Fibroblast of the aortic adventitia (primary cell): ENCODE measurements around the gene TJAP1. TPM values are rescaled to one million over a fixed set of nuclear protein-coding genes. Genes with fewer than 3 reads are reported as not detected.

ENCODE experiments used
- DNase-seq: peaks from one replicate; pipeline ENCODE4 v3.0.0-alpha.2; 2010; ENCODE audit warnings: low read depth
- H3K4me3 ChIP-seq: 2 replicates; pipeline ENCODE4 v1.5.1; 2011; ENCODE audit warnings: low read depth, mild to moderate bottlenecking, control low read depth, low read length, moderate library complexity
- total RNA-seq: library from RNA; depleted of rRNA; stranded (reverse); fragments of >200 nt; gene quantifications from 2 replicates; pipeline ENCODE4 v1.2.3, GENCODE V29; 2012; ENCODE audit warnings: low replicate concordance
- TF ChIP-seq, protein P1 (sequence below): IDR thresholded peaks from 2 replicates; pipeline ENCODE4 v1.5.1; 2011; ENCODE audit warnings: mild to moderate bottlenecking, low read length, control low read depth, inconsistent platforms; ENCODE audit not compliant: insufficient read depth

The TJAP1 gene
- total RNA-seq, 1 donor: 14.2 TPM

DNA sequence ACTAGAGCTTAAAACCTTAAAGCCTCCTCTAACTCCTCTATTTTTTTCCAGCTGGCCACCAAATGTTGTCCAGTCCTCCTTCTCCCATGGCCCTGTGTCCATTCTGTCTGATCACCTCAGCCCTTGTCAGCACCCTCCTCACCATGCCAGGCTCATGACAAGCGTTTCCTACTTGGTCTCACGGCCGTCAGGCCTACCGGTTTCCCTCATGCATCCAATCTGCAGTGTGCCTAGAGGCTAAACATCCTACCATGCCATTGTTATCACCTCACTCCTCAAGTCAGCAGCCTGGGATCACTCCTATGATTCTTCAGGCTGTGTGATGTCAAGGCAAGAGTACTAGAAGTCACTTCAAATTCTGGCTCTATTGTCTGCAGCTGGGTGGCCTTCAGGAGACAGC is 9.6 kb upstream of the TJAP1 start:
- TF ChIP-seq, protein P1, sequence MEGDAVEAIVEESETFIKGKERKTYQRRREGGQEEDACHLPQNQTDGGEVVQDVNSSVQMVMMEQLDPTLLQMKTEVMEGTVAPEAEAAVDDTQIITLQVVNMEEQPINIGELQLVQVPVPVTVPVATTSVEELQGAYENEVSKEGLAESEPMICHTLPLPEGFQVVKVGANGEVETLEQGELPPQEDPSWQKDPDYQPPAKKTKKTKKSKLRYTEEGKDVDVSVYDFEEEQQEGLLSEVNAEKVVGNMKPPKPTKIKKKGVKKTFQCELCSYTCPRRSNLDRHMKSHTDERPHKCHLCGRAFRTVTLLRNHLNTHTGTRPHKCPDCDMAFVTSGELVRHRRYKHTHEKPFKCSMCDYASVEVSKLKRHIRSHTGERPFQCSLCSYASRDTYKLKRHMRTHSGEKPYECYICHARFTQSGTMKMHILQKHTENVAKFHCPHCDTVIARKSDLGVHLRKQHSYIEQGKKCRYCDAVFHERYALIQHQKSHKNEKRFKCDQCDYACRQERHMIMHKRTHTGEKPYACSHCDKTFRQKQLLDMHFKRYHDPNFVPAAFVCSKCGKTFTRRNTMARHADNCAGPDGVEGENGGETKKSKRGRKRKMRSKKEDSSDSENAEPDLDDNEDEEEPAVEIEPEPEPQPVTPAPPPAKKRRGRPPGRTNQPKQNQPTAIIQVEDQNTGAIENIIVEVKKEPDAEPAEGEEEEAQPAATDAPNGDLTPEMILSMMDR: no peak
- H3K4me3 ChIP-seq: no peak overlapping the region
- DNase-seq: no peak

DNA sequence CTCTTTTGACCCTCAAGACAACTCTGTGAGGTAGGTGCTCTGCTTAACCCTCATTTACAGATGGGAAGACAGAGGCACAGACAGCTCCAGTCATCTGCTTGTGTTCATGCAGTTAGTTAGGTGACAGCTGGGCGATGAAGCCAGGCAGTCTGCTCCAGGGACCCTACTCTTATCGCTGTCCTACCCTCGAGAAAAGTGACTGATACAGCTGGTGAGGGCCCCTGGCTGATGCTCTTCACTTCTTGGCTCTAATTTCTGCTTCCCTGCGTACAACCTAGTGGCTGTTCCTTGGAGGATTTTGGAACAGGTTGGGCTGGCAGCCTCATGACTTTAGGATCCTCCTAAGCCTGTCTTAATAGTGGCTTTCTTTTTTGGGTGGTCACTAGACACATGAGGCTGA is 9.1 kb upstream of the TJAP1 start:
- TF ChIP-seq, protein P1: no peak
- no peak for DNase-seq
- no peak overlapping the region for H3K4me3 ChIP-seq

DNA sequence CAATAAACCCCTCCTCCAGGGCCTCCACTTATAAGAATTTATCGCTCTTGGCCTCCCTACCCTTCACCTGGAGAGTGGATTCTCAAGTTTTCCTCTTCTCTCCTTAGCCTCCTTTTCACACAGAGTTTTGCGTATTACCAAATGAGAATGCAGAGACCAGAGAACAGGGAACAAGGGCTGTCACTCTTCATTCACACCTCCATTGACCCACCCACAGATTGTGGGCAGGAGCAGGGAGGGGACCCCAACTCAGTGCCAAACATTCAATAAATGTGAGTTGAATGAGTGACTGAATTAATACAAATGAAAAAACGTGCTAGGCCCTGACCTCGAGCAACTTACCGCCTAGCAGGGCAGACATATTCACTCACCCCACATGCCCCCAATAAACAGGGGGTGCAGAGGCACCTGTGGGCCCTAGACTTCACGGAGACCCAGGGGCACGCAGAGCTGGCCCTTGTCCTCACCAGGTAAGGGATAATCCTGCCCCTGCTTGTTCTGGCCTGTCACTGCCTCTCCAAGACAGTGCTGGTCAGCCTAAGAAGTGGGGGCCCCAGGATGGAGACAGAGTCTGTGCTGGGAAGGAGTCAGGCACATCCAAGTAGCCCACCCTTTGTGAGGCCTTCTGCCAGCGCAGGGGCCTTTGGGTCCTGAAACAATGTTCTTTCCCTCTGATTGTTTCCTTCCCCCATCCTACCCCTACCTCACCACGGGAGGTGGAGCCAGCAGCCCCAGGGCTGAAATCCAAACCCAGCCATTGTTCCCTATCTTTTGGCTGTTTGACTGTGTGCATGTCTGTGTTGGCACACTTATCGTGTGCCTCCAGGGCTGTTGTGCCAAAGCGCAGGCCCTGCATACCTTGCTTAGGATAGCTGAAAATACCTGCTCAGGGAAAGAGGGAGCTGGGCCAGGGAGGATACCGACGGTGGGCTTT is 8.4 kb upstream of the TJAP1 start:
- TF ChIP-seq, protein P1: no peak
- no peak for DNase-seq
- no peak overlapping the region for H3K4me3 ChIP-seq

- TF ChIP-seq, protein P1: no peak
- H3K4me3 ChIP-seq: no peak overlapping the region
- no peak for DNase-seq
Measured at GRCh38 chr6:43469947-43470346, 7.4 kb upstream of the TJAP1 start.

GRCh38 chr6:43471399-43471798 is 6.0 kb upstream of the TJAP1 start:
- TF ChIP-seq, protein P1: no peak
- no peak for DNase-seq
- H3K4me3 ChIP-seq: no peak overlapping the region

DNA sequence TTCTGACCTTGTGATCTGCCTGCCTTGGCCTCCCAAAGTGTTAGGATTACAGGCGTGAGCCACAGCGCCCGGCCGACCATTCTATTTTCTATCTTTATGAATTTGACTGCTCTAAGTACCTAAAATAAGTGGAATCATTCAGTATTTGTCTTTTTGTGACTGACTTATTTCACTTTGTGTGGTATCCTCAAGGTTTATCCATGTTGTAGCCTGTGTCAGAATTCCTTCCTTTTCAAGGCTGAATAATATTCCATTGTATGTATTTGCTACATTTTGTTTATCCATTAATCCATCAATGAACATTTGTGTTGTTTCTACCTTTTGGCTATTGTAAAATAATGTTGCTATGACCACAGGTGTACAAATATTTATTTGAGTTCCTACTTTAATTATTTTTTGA is 4.9 kb upstream of the TJAP1 start:
- TF ChIP-seq, protein P1: no peak
- no peak overlapping the region for H3K4me3 ChIP-seq
- no peak for DNase-seq

DNA sequence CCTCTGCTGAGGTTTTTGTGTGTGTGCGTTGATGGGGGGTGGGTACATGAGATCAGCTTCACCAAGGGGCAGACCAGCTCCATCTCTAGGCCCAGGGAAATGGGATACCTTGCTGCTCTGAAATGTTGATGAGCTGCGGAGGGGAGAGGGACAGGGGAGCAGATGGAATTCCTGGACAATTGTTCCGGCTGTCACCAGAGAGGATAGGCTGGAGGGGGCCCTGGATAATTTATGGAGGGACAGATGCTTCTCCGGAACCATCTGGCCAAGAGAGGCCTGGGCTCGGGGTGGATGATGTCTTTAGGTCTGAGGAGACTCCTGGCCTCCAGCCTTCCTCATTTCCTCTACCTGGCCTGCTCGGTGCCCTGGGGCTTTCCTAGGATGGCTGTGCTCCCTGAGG is 1.9 kb upstream of the TJAP1 start:
- TF ChIP-seq, protein P1: no peak
- H3K4me3 ChIP-seq: no peak overlapping the region
- no peak for DNase-seq
